IPS-18a (cell line): ENCODE results near the gene TASP1.
"Not testable (repeated sequence)": the region's sequence is repeated elsewhere in the genome, so short reads cannot be mapped to it uniquely, and the experiment has no call there.

Source experiments
- H3K27ac ChIP-seq: one replicate; pipeline ENCODE4 v1.5.1; 2013; ENCODE audit warnings: low read length
- H3K27me3 ChIP-seq: one replicate; pipeline ENCODE4 v1.6.1; 2013; ENCODE audit warnings: mild to moderate bottlenecking, low read length; ENCODE audit not compliant: control insufficient read depth, insufficient read depth
- H3K36me3 ChIP-seq: one replicate; pipeline ENCODE4 v1.6.1; 2013; ENCODE audit warnings: low read depth, low read length; ENCODE audit not compliant: control insufficient read depth
- H3K4me1 ChIP-seq: one replicate; pipeline ENCODE4 v1.6.1; 2013; ENCODE audit warnings: low read depth, low read length; ENCODE audit not compliant: control insufficient read depth
- H3K4me3 ChIP-seq: one replicate; pipeline ENCODE4 v1.5.1; 2013; ENCODE audit warnings: low read length
- H3K9ac ChIP-seq: one replicate; pipeline ENCODE4 v1.6.1; 2013; ENCODE audit warnings: mild to moderate bottlenecking, low read length, moderate library complexity
- H3K9me3 ChIP-seq: one replicate; pipeline ENCODE4 v1.6.1; 2013; ENCODE audit warnings: low read depth, low read length; ENCODE audit not compliant: control insufficient read depth

Gene TASP1

GRCh38 chr20:13485576-13485975 lies 153.2 kb downstream of the TASP1 start:
- H3K27ac ChIP-seq, result no peak overlapping the region
- no peak overlapping the region for H3K4me3 ChIP-seq
- no peaks in the 10 kb centered on the region for H3K36me3 ChIP-seq
- H3K9ac ChIP-seq, result no peak overlapping the region
- no peaks in the 10 kb centered on the region for H3K27me3 ChIP-seq
- no peaks in the 10 kb centered on the region for H3K9me3 ChIP-seq
- peaks cover 3% of the 10 kb centered on the region for H3K4me1 ChIP-seq

DNA sequence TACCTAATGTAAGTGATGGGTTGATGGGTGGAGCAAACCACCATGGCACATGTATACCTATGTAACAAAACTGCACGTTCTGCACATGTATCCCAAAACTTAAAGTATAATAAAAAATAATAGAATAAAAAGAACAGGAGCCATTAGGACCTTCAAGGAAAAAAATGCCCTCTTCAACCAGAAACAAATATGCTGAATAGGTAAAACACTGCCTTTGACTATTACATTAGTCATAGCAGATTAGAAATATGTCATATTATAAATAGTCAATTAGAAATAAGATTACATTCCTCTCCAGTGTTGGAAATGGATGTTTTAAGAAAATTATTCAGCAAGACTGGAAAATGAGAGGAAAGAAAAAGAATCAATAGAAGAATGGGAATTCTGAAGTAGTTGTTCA lies 153.7 kb downstream of the TASP1 start:
- not testable (repeated sequence) for H3K27me3 ChIP-seq, H3K9ac ChIP-seq, H3K4me1 ChIP-seq, H3K27ac ChIP-seq, H3K36me3 ChIP-seq, H3K9me3 ChIP-seq, H3K4me3 ChIP-seq

DNA sequence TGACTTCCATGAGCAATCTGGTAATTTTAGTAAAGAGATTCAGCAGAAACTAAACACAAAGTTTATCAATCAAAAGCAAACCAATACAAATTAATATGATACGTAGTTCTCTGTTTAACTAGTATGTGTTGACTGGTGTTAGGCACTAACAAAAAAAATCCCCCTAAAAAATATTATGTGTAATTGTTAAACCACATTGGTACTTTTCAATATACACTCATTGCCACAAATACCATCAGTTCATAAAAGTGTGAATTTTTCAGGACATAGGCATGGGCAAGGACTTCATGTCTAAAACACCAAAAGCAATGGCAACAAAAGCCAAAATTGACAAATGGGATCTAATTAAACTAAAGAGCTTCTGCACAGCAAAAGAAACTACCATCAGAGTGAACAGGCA lies 155.3 kb downstream of the TASP1 start:
- not testable (repeated sequence) for H3K4me3 ChIP-seq, H3K36me3 ChIP-seq, H3K27me3 ChIP-seq, H3K4me1 ChIP-seq, H3K9me3 ChIP-seq, H3K27ac ChIP-seq, H3K9ac ChIP-seq

GRCh38 chr20:13478366-13478765 lies 160.4 kb downstream of the TASP1 start:
- Histone ChIP-seq H3K4me1 (no peaks in the 10 kb centered on the region), H3K9me3 (no peaks in the 10 kb centered on the region), H3K27ac (no peak overlapping the region), H3K27me3 (no peaks in the 10 kb centered on the region), H3K9ac (no peak overlapping the region), H3K36me3 (no peaks in the 10 kb centered on the region), H3K4me3 (no peak overlapping the region)

GRCh38 chr20:13474467-13474866 lies 164.3 kb downstream of the TASP1 start:
- Histone ChIP-seq H3K36me3 (no peaks in the 10 kb centered on the region), H3K9ac (no peak overlapping the region), H3K4me3 (no peak overlapping the region), H3K27ac (no peak overlapping the region), H3K9me3 (no peaks in the 10 kb centered on the region), H3K27me3 (no peaks in the 10 kb centered on the region), H3K4me1 (no peaks in the 10 kb centered on the region)

DNA sequence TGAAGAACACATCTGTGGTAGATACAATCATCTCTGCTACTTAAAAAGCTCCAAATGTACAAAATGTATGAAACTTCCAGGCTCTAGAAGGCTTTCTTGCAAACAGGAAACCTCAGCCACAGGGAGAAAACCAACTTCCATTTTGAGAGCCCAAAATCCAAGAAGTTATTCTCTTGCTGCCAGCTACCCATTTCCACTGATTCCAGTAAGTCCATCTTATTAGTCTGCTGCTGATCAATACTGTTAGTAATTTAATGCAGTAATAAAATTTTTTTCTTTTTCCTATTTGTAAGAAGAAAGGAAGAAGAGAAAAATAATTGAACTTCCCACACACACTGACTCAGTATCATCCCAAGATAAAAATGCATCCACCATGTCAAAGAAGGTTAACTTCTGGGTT lies 169.5 kb downstream of the TASP1 start:
- H3K36me3 ChIP-seq, result no peaks in the 10 kb centered on the region
- H3K27ac ChIP-seq, result no peak overlapping the region
- no peaks in the 10 kb centered on the region for H3K27me3 ChIP-seq
- no peaks in the 10 kb centered on the region for H3K9me3 ChIP-seq
- H3K9ac ChIP-seq, result no peak overlapping the region
- no peak overlapping the region for H3K4me3 ChIP-seq
- H3K4me1 ChIP-seq, result no peaks in the 10 kb centered on the region

GRCh38 chr20:13468166-13468565 lies 170.6 kb downstream of the TASP1 start:
- Histone ChIP-seq H3K9ac (no peak overlapping the region), H3K9me3 (no peaks in the 10 kb centered on the region), H3K36me3 (no peaks in the 10 kb centered on the region)

DNA sequence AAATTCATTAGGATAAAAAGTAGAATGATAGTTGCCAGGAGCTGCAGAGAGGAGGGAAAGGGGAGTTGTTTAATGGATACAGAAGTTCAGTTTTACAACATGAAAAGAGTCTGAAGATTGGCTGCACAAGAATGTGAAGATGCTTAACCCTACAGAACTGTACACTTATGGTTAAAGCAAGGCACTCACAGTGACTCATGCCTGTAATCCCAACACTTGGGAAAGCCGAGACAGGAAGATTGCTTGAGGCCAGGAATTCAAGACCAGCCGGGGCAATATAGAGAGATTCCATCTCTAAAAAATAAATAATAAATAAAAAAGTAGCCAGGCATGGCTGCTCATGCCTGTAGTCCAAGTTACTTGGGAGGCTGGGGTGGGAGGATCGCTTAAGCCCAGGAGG lies 174.0 kb downstream of the TASP1 start:
- H3K9ac ChIP-seq, result no peak overlapping the region
- no peaks in the 10 kb centered on the region for H3K9me3 ChIP-seq
- H3K36me3 ChIP-seq, result no peaks in the 10 kb centered on the region
- H3K4me1 ChIP-seq, result no peaks in the 10 kb centered on the region
- H3K4me3 ChIP-seq, result no peak overlapping the region
- H3K27me3 ChIP-seq, result no peaks in the 10 kb centered on the region
- no peak overlapping the region for H3K27ac ChIP-seq

More at GRCh38 chr20:13468166-13468565, 170.6 kb downstream of the TASP1 start:
- H3K27ac ChIP-seq, result no peak overlapping the region
- no peaks in the 10 kb centered on the region for H3K4me1 ChIP-seq
- no peak overlapping the region for H3K4me3 ChIP-seq
- no peaks in the 10 kb centered on the region for H3K27me3 ChIP-seq

GRCh38 chr20:13461849-13462458 lies 176.8 kb downstream of the TASP1 start:
- Histone ChIP-seq H3K9me3 (no peaks in the 10 kb centered on the region), H3K27me3 (no peaks in the 10 kb centered on the region), H3K4me3 (no peak overlapping the region), H3K36me3 (no peaks in the 10 kb centered on the region), H3K27ac (no peak overlapping the region), H3K9ac (no peak overlapping the region), H3K4me1 (no peaks in the 10 kb centered on the region)

- Histone ChIP-seq H3K4me1 (no peaks in the 10 kb centered on the region), H3K9ac (no peak overlapping the region), H3K27me3 (no peaks in the 10 kb centered on the region), H3K9me3 (no peaks in the 10 kb centered on the region), H3K4me3 (no peak overlapping the region), H3K27ac (no peak overlapping the region), H3K36me3 (no peaks in the 10 kb centered on the region)
Measured at GRCh38 chr20:13458860-13459451, 179.8 kb downstream of the TASP1 start.

GRCh38 chr20:13457487-13457886 lies 181.2 kb downstream of the TASP1 start:
- no peaks in the 10 kb centered on the region for H3K36me3 ChIP-seq
- H3K4me1 ChIP-seq, result no peaks in the 10 kb centered on the region

DNA sequence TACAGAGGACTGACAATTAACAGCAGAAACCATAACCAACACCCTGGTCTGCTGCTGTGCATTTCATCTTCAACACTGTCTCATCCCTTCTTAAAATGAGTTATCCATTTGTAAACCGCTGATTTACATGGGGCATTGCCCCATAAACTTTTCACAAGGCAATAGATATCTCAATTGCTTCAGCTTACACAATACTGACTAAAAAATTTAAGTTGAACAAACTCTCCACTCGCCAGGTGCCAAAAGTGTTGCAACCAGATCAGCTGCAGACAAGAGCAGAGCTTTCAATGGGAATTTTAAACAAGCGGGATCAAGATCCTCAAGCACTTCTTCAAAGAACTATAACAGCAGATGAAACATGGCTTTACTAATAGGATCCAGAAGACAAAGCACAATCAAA lies 183.0 kb downstream of the TASP1 start:
- no peaks in the 10 kb centered on the region for H3K36me3 ChIP-seq
- no peak overlapping the region for H3K27ac ChIP-seq
- no peaks in the 10 kb centered on the region for H3K4me1 ChIP-seq
- no peak overlapping the region for H3K4me3 ChIP-seq
- H3K9me3 ChIP-seq, result no peaks in the 10 kb centered on the region
- no peaks in the 10 kb centered on the region for H3K27me3 ChIP-seq
- no peak overlapping the region for H3K9ac ChIP-seq

More at GRCh38 chr20:13457487-13457886, 181.2 kb downstream of the TASP1 start:
- Histone ChIP-seq H3K27ac (no peak overlapping the region), H3K4me3 (no peak overlapping the region), H3K9ac (no peak overlapping the region), H3K9me3 (no peaks in the 10 kb centered on the region), H3K27me3 (no peaks in the 10 kb centered on the region)
